IPS-18c (cell line): Measurements from ENCODE around the gene CIZ1.
A peak's percentile ranks its signal among the peaks of the same experiment; 100 is the strongest.
"Not testable (repeated sequence)": the region's sequence is repeated elsewhere in the genome, so short reads cannot be mapped to it uniquely, and the experiment has no call there.

Experiments
- H3K4me3 ChIP-seq: 2 replicates; pipeline ENCODE4 v1.7.0; 2013; ENCODE audit warnings: low read depth, mild to moderate bottlenecking, low read length, moderate library complexity; ENCODE audit not compliant: insufficient read depth
- H3K9me3 ChIP-seq: one replicate; pipeline ENCODE4 v1.6.1; 2013; ENCODE audit warnings: mild to moderate bottlenecking, low read length, moderate library complexity; ENCODE audit not compliant: control insufficient read depth, insufficient read depth

CIZ1 gene

DNA sequence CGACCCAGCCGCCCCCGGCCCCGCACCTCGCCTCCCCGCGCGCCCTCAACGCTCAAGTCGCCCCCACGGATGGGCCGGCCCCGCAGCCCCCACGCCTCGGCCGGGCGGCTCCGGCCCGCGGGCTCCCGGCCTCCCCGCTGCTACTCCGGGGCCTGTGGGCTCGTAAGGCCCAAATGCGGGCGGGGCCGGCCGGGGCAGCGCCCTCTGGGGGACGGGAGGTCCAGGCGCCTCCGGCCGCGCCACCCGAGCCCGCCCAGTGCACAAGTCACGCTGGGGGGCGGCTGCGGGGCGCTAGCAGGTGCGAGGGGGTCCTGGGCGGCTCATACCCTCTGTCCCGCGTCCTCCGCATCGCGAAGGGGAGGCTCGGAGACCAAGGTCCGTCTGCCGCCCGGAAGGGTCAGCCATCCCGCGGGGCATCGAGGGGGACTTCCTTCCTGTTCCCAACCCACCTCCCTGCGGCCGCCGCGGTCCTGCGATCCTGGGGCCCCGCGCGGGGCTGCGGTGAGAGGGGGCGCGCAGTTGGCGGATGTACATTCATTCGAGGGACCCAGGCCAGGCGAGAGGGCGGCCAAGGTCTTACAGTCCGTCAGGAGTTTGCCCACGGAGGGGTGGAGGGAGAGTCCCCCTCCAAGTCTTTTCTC lies at the start of gene CIZ1:
Gene CIZ1, minus strand, starts transcription at position 167 of the 641 bp plus-strand sequence. CDS start 715 bp downstream, outside the sequence.
- no peaks in the 10 kb centered on the region for H3K9me3 ChIP-seq
- H3K4me3 ChIP-seq = peak within 1 kb of the TSS; percentile 89

DNA sequence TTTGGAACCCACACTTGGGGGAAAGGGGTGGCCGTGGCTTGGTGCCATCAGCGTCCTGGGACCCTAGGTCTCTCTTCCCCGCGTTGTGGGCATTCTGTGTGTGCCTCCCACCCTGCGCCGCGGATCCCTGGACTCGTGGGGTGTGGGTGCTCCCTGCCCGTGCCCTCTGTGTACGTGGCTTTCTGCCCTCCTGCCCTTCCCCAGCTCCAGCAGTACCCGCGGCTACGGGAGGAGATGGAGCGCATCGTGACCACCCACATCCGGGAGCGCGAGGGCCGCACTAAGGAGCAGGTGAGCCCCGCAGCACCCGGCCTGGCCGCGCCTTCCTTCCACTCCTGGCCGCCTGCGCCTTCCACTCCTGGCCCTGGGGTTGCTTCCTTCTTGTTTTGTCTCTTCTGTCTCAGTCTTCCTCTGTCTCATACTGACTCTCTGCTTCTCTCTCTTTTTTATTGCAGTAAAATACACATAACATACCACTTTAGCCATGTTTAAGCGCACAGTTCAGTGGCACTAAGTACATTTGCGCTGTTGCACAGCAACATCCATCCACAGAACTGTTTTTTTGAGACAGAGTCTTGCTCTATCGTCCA lies 42.5 kb upstream of the CIZ1 start:
- Histone ChIP-seq H3K4me3 (no peak overlapping the region), H3K9me3 (no peaks in the 10 kb centered on the region)

DNA sequence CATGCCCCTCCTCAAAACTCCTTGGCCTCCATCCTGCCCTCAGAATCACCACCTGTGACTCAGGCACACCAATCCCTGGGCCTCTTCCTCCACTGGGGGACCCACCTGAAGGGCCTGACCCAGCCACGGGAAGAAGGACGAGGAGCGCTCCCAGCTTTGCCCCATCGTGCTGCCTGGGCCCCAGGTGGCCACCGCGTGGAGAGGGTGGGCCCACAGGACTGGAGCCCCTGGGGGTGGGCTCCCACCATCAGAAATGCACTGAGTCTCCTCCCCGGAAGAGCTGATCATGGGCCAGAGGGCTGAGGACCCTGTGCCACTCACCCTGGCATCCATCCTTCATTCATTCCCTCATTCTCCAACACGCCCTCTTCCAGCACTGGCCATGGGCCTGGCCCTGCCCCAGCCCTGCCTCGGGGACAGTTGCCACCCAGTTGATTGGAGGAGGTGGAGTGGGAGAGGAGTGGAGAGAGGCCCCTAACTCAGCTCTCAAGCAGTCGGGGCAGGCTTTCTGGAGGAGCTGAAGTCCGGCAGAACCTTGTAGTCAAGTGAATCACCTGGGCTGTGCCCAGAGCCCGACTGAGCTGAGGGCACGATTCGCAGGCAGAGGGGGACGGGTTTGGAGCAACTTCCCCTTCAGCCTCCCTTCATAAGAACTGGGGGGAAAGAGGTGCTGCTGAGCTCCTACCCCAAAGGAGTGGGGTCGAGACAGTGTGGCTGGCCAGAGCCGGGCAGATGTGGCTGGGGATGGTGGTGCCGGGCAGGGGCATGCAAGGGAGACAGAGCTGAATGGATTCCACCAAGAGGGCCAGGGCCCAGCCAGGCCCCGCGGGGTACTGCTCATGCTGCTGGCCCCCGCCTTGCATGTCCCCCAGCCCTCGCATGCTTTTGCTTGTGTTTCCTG lies 41.4 kb upstream of the CIZ1 start:
- no peaks in the 10 kb centered on the region for H3K9me3 ChIP-seq
- H3K4me3 ChIP-seq = no peak overlapping the region

GRCh38 chr9:128231638-128232527 lies 40.5 kb upstream of the CIZ1 start:
- H3K9me3 ChIP-seq = no peaks in the 10 kb centered on the region
- H3K4me3 ChIP-seq = no peak overlapping the region

DNA sequence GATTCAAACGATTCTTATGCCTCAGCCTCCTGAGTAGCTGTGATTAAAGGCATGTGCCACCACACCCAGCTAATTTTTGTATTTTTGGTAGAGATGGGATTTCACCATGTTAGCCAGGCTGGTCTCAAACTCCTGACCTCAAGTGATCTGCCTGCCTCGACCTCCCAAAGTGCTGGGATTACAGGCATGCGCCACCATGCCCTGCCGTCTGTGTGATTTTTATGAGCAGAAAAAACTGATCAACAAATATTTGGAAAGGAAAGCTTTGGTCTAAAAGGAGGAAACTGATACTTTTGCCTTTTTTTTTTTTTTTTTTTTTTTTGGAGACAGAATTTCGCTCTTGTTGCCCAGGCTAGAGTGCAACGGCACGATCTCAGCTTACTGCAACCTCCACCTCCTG lies 39.5 kb upstream of the CIZ1 start:
- not testable (repeated sequence) for H3K9me3 ChIP-seq, H3K4me3 ChIP-seq

DNA sequence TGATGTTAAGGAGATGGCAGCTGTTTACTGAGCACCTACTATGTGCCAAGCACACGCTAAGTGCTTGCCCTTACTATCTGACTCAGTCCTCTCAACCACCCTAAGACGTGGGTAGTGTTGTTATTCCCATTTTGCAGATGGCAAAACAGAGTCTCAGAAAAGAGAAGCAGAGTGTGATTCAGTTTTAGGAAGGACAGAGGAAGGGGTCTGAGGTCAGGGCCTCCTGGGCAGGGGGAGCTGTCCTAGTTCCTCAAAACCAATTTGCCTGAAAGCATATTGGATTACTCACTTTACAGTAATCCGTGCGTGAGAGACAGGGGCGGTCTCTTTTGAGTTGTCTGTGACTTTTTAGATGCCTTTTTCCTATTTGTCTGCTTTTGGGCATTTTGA lies 35.0 kb upstream of the CIZ1 start:
- Histone ChIP-seq H3K4me3 (no peak overlapping the region), H3K9me3 (no peaks in the 10 kb centered on the region)

- H3K4me3 ChIP-seq = no peak overlapping the region
- H3K9me3 ChIP-seq = no peaks in the 10 kb centered on the region
Measured at GRCh38 chr9:128225770-128226411, 34.5 kb upstream of the CIZ1 start.

DNA sequence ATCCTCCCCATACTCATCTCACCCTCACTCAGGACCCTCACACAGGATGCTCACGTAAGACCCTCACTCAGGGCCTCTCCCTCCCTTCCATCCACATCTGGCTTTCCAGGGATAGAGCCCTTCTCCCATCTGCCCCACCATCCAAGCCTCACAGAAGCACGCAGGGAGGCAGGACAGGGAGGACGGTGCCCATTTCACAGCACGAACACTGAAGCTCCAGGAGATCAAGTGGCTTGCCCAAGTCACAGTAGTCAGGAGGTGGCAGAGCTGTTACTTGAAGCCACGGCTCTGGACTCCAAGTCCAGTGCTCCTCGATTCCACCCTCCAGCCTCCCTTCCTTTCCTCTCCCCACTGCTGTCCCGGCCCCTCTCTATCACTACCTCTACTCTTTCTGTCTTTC lies 33.5 kb upstream of the CIZ1 start:
- H3K9me3 ChIP-seq = no peaks in the 10 kb centered on the region

DNA sequence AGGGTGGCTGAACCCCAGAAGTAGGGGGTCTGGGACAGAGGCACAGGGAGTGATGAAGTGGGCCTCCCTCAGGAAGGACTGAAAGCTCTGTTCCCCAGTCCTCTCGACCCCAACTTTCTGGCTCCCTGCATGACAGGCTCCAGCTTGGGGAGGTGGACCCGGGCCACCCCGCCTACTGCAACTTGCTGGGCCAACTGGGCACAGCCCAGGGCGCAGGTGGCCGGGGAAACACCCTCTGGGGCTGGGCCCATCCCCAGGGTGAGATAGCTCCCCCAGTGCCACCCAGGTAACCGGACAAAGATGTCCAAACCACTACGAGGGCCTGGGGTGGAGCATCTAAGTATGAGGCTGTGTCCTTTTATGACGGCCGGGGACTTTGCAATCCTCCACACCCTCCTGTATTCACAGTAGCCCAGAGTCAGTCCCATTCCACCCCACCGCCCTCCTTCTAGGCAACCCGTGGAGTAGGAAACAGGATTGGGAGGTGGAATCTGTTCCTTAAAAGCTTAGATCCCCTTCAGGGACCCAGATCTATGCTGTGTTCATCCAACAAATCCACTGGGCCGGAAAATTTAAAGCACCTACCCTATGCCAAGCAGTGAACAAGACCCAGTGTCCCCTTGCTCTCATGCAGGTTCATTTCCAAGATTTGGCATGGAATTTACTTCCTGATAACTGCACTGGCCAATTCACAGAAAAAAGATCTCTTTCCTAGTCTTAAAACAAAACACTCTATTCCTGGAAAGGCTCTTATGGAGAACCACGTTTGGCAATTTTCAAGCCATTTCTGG lies 31.7 kb upstream of the CIZ1 start:
- H3K9me3 ChIP-seq = no peaks in the 10 kb centered on the region
- no peak overlapping the region for H3K4me3 ChIP-seq

More for the DNA sequence above, 33.5 kb upstream of the CIZ1 start:
- H3K4me3 ChIP-seq = no peak overlapping the region

DNA sequence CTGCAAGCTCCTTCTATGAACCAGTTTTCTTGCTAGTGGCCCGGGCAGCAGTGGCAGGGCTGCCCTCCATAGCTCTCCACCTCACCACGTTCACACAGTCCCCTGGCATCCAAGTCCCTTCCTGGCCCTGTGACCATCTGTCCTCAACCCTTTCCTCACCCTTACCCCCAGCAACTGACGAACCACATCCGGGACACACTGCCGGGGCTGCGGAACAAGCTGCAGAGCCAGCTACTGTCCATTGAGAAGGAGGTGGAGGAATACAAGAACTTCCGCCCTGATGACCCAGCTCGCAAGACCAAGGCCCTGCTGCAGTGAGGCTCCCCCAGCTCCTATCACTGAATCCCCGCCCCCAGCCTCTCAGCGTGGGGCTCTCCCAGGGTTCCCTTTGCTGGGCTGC lies 30.7 kb upstream of the CIZ1 start:
- H3K9me3 ChIP-seq = no peaks in the 10 kb centered on the region
- H3K4me3 ChIP-seq = no peak overlapping the region

DNA sequence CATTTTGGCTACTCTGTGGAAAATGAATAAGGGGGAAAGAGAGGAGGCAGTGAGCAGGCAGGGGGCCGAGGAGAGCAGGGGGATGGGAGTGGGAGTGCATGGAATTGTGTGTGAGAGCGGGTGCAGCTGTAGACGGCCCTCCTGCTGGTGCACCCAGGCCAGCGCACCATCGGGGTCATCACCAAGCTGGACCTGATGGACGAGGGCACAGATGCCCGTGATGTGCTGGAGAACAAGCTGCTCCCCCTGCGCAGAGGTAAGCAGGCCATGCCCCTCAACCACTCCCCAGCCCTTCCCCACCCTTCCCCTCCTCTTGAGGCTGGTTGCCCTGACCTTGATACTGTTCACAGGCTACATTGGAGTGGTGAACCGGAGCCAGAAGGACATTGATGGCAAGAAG lies 28.5 kb upstream of the CIZ1 start:
- H3K4me3 ChIP-seq = no peak overlapping the region
- no peaks in the 10 kb centered on the region for H3K9me3 ChIP-seq

DNA sequence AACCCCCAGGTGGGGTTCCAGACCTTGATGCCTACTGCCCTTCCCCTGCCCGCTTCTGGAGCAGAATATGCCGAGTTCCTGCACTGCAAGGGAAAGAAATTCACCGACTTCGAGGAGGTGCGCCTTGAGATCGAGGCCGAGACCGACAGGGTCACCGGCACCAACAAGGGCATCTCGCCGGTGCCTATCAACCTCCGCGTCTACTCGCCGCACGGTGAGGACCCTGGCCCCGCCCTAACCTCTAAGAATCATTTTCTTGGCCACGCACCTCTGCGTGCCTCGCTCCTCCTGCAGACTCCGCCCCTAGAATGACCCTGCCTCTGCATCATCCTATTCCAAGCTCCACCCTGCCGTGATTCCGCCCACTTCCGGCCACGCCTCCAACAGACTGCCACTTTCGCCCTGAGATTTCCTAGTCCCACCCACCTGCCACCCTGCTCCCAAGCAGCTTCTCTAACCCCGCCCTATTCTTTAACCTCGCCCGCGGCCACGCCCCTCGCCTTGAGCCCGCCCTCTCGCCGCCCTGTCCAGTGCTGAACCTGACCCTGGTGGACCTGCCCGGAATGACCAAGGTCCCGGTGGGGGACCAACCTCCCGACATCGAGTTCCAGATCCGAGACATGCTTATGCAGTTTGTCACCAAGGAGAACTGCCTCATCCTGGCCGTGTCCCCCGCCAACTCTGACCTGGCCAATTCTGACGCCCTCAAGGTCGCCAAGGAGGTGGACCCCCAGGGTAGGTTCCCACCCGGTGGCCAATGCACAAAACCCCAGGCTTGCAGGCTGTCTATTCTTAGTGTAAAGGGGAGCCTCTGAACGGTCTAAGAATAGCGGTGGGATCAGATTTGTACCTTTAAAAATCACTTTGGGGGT lies 27.4 kb upstream of the CIZ1 start:
- peak overlapping the region; percentile 38; the same call in 1 of the 2 replicates for H3K4me3 ChIP-seq
- no peaks in the 10 kb centered on the region for H3K9me3 ChIP-seq

- H3K9me3 ChIP-seq = no peaks in the 10 kb centered on the region
- H3K4me3 ChIP-seq = peak overlapping the region; percentile 38; the same call in 1 of the 2 replicates
Measured at GRCh38 chr9:128218172-128218517, 26.8 kb upstream of the CIZ1 start.

DNA sequence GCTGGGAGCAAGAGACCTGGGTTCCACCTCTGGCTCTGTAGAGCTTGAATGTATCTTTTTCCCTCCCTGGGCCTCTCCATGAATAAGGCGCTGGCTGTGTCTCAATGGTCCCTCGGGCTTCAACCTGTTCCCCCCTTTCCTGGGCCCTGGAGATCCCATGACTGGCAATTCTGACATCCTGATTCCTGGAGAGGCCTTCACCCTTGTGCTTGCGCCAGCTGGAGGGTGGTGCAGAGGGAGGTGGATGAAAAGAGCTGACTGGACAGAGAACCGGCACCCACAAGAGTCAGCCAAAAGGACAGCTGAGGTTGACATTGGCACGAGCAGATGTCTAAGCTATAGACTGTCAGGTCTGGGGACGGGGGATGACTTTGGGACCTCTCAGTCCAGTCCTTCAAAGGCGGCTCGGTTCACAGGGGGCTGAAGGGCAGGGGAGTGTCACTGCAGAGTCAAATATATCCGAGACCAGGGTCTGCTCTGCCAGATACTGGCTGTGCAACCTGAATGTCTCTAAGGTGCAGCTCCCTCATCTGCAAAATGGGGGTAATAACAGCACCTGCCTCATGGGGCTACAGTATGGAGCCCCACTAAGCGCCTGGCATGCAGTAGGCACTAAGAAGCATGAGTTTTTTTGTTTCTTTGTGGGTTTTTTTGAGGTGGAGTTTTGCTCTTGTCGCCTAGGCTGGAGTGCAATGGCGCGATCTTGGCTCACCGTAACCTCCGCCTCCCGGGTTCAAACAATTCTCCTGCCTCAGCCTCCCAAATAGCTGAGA lies 25.6 kb upstream of the CIZ1 start:
- no peaks in the 10 kb centered on the region for H3K9me3 ChIP-seq
- no peak overlapping the region for H3K4me3 ChIP-seq
